ENCODE measurements around the gene CD72.

Gene CD72

GRCh38 chr9:35618325-35618727 lies at the start of gene CD72:
CD72 (minus strand) TSS chr9:35618413; CDS start chr9:35618303, 110 bp downstream.
- Mint-ChIP-seq H3K27ac (peak within 1 kb of the TSS; percentile 86), H3K27me3 (ENCODE audit: low read depth) (peaks cover 9% of the 10 kb centered on the region), H3K4me1 (ENCODE audit: low read depth) (peaks cover 47% of the 10 kb centered on the region), H3K9me3 (no peaks in the 10 kb centered on the region), H3K36me3 (ENCODE audit: low read depth) (no peaks in the 10 kb centered on the region), H3K4me3 (peak within 1 kb of the TSS; percentile 77)

- H3K36me3 Mint-ChIP-seq (ENCODE audit: low read depth): no peaks in the 10 kb centered on the region
- peaks cover 5% of the 10 kb centered on the region for H3K27me3 Mint-ChIP-seq (ENCODE audit: low read depth)
- H3K4me1 Mint-ChIP-seq (ENCODE audit: low read depth): peaks cover 21% of the 10 kb centered on the region
- H3K9me3 Mint-ChIP-seq: peaks cover 4% of the 10 kb centered on the region
- no peak overlapping the region for H3K4me3 Mint-ChIP-seq
- H3K27ac Mint-ChIP-seq: no peak overlapping the region
Measured at GRCh38 chr9:35667939-35668338, 49.7 kb upstream of the CD72 start.

GRCh38 chr9:35666549-35666948 lies 48.3 kb upstream of the CD72 start:
- Mint-ChIP-seq H3K4me1 (ENCODE audit: low read depth) (peaks cover 34% of the 10 kb centered on the region), H3K27ac (no peak overlapping the region), H3K9me3 (peaks cover 4% of the 10 kb centered on the region), H3K4me3 (no peak overlapping the region), H3K27me3 (ENCODE audit: low read depth) (no peaks in the 10 kb centered on the region), H3K36me3 (ENCODE audit: low read depth) (peaks cover 9% of the 10 kb centered on the region)

GRCh38 chr9:35666045-35666444 lies 47.8 kb upstream of the CD72 start:
- peaks cover 9% of the 10 kb centered on the region for H3K36me3 Mint-ChIP-seq (ENCODE audit: low read depth)
- H3K4me1 Mint-ChIP-seq (ENCODE audit: low read depth): peaks cover 37% of the 10 kb centered on the region
- peak overlapping the region; percentile 69 for H3K4me3 Mint-ChIP-seq
- H3K27me3 Mint-ChIP-seq (ENCODE audit: low read depth): no peaks in the 10 kb centered on the region
- no peak overlapping the region for H3K27ac Mint-ChIP-seq
- peaks cover 4% of the 10 kb centered on the region for H3K9me3 Mint-ChIP-seq

GRCh38 chr9:35665471-35665818 lies 47.2 kb upstream of the CD72 start:
- Mint-ChIP-seq H3K27me3 (ENCODE audit: low read depth) (no peaks in the 10 kb centered on the region), H3K27ac (peak overlapping the region; percentile 72), H3K4me3 (peak overlapping the region; percentile 83), H3K4me1 (ENCODE audit: low read depth) (peaks cover 43% of the 10 kb centered on the region), H3K9me3 (peaks cover 4% of the 10 kb centered on the region), H3K36me3 (ENCODE audit: low read depth) (peaks cover 15% of the 10 kb centered on the region)

- Mint-ChIP-seq H3K36me3 (ENCODE audit: low read depth) (peaks cover 20% of the 10 kb centered on the region), H3K27me3 (ENCODE audit: low read depth) (no peaks in the 10 kb centered on the region), H3K4me1 (ENCODE audit: low read depth) (peaks cover 49% of the 10 kb centered on the region), H3K27ac (peak within 1 kb of the TSS; percentile 72), H3K9me3 (peaks cover 4% of the 10 kb centered on the region), H3K4me3 (peak within 1 kb of the TSS; percentile 83)
Measured at GRCh38 chr9:35664531-35665470, 46.6 kb upstream of the CD72 start, which contains the start of gene ARHGEF39. ARHGEF39 (minus strand) TSS chr9:35665195; CDS start chr9:35665169, 26 bp downstream.

GRCh38 chr9:35662437-35662836 lies 44.2 kb upstream of the CD72 start:
- peak overlapping the region; percentile 59 for H3K4me3 Mint-ChIP-seq

GRCh38 chr9:35661756-35662350 lies 43.6 kb upstream of the CD72 start:
- peaks cover 29% of the 10 kb centered on the region for H3K36me3 Mint-ChIP-seq (ENCODE audit: low read depth)
- peaks cover 4% of the 10 kb centered on the region for H3K27me3 Mint-ChIP-seq (ENCODE audit: low read depth)
- peaks cover 68% of the 10 kb centered on the region for H3K4me1 Mint-ChIP-seq (ENCODE audit: low read depth)
- H3K27ac Mint-ChIP-seq: peak overlapping the region; percentile 85
- no peaks in the 10 kb centered on the region for H3K9me3 Mint-ChIP-seq
- H3K4me3 Mint-ChIP-seq: peak overlapping the region; percentile 58

More at GRCh38 chr9:35662437-35662836, 44.2 kb upstream of the CD72 start:
- Mint-ChIP-seq H3K4me1 (ENCODE audit: low read depth) (peaks cover 64% of the 10 kb centered on the region), H3K27ac (peak overlapping the region; percentile 85), H3K27me3 (ENCODE audit: low read depth) (peaks cover 4% of the 10 kb centered on the region), H3K36me3 (ENCODE audit: low read depth) (peaks cover 29% of the 10 kb centered on the region), H3K9me3 (peaks cover 2% of the 10 kb centered on the region)

- Mint-ChIP-seq H3K4me3 (peak overlapping the region; percentile 22), H3K27ac (peak overlapping the region; percentile 37), H3K36me3 (ENCODE audit: low read depth) (peaks cover 29% of the 10 kb centered on the region), H3K4me1 (ENCODE audit: low read depth) (peaks cover 71% of the 10 kb centered on the region), H3K9me3 (no peaks in the 10 kb centered on the region), H3K27me3 (ENCODE audit: low read depth) (peaks cover 4% of the 10 kb centered on the region)
Measured at GRCh38 chr9:35660966-35661415, 42.8 kb upstream of the CD72 start.

GRCh38 chr9:35659340-35659739 lies 41.1 kb upstream of the CD72 start:
- Mint-ChIP-seq H3K4me1 (ENCODE audit: low read depth) (peaks cover 70% of the 10 kb centered on the region), H3K27ac (peak overlapping the region; percentile 80), H3K36me3 (ENCODE audit: low read depth) (peaks cover 29% of the 10 kb centered on the region), H3K27me3 (ENCODE audit: low read depth) (peaks cover 4% of the 10 kb centered on the region), H3K9me3 (no peaks in the 10 kb centered on the region), H3K4me3 (peak overlapping the region; percentile 90)

GRCh38 chr9:35658968-35659220 lies 40.7 kb upstream of the CD72 start:
- H3K27me3 Mint-ChIP-seq (ENCODE audit: low read depth): peaks cover 4% of the 10 kb centered on the region
- H3K4me3 Mint-ChIP-seq: peak overlapping the region; percentile 90
- no peaks in the 10 kb centered on the region for H3K9me3 Mint-ChIP-seq
- H3K27ac Mint-ChIP-seq: peak overlapping the region; percentile 80
- peaks cover 29% of the 10 kb centered on the region for H3K36me3 Mint-ChIP-seq (ENCODE audit: low read depth)
- peaks cover 66% of the 10 kb centered on the region for H3K4me1 Mint-ChIP-seq (ENCODE audit: low read depth)

- peaks cover 4% of the 10 kb centered on the region for H3K27me3 Mint-ChIP-seq (ENCODE audit: low read depth)
- H3K4me1 Mint-ChIP-seq (ENCODE audit: low read depth): peaks cover 60% of the 10 kb centered on the region
- H3K9me3 Mint-ChIP-seq: no peaks in the 10 kb centered on the region
- H3K36me3 Mint-ChIP-seq (ENCODE audit: low read depth): peaks cover 29% of the 10 kb centered on the region
- H3K27ac Mint-ChIP-seq: peak within 1 kb of the TSS; percentile 100
- peak within 1 kb of the TSS; percentile 90 for H3K4me3 Mint-ChIP-seq
Measured at GRCh38 chr9:35658137-35658967, 40.1 kb upstream of the CD72 start, which contains the start of gene CCDC107. CCDC107 (plus strand) TSS chr9:35658292; CDS start chr9:35658380, 88 bp downstream.

GRCh38 chr9:35657546-35658136 lies 39.4 kb upstream of the CD72 start, which contains the start of gene RMRP:
RMRP (minus strand) TSS chr9:35658019.
- Mint-ChIP-seq H3K27me3 (ENCODE audit: low read depth) (peaks cover 4% of the 10 kb centered on the region), H3K4me1 (ENCODE audit: low read depth) (peaks cover 56% of the 10 kb centered on the region), H3K9me3 (no peaks in the 10 kb centered on the region), H3K27ac (peak within 1 kb of the TSS; percentile 100), H3K36me3 (ENCODE audit: low read depth) (peaks cover 28% of the 10 kb centered on the region), H3K4me3 (peak within 1 kb of the TSS; percentile 90)

Measured in T-helper 1 cell treated with Interleukin-12 subunit alpha and Interleukin-12 subunit beta and Interleukin-4 antibody, amounts not matched to agents 30 μg/mL and 1 μg/mL, for 36 hours (primary cell).